Gastroesophageal sphincter (tissue), 4 donors: ENCODE results near the gene CLEC10A. TPM values are rescaled to one million over a fixed set of nuclear protein-coding genes. Genes with fewer than 3 reads are reported as not detected.
"Not testable (repeated sequence)": the region's sequence is repeated elsewhere in the genome, so short reads cannot be mapped to it uniquely, and the experiment has no call there.

Experiments used
- ATAC-seq: fragments of 150-250 bp; one replicate; pipeline ENCODE4 v1.9.1; 2016; ENCODE audit warnings: mild to moderate bottlenecking, moderate library complexity
- H3K27ac ChIP-seq, 4 donors: fragments of 200-600 bp; sonication (generic) in 3 of 4; 1 replicate in 3 of 4; 2 replicates in 1 of 4; pipeline ENCODE4 v1.5.1; 2016 to 2019
- H3K27me3 ChIP-seq: fragments of 200-600 bp; sonication (generic); one replicate; pipeline ENCODE4 v1.5.1; 2019
- H3K36me3 ChIP-seq, 2 donors: fragments of 200-600 bp; sonication (generic); one replicate each; pipeline ENCODE4 v1.5.1; 2019; ENCODE audit warnings: control low read depth in 1 of 2
- H3K4me1 ChIP-seq, 3 donors: fragments of 200-600 bp; sonication (generic); 1 replicate in 2 of 3; 2 replicates in 1 of 3; pipeline ENCODE4 v1.5.1; 2016 to 2019; ENCODE audit warnings: control low read depth in 2 of 3
- H3K4me3 ChIP-seq, 2 donors: fragments of 200-600 bp; sonication (generic); one replicate each; pipeline ENCODE4 v1.5.1; 2019; ENCODE audit warnings: mild to moderate bottlenecking in 1 of 2, moderate library complexity in 1 of 2
- H3K9me3 ChIP-seq, 3 donors: fragments of 200-600 bp; sonication (generic); one replicate each; pipeline ENCODE4 v1.5.1; 2017 to 2019; ENCODE audit warnings: control low read depth in 2 of 3
- EP300 ChIP-seq: sonication (generic); formaldehyde crosslinking; IDR thresholded peaks from one replicate; pipeline ENCODE4 v1.6.1; 2017; ENCODE audit warnings: antibody characterized with exemption, mild to moderate bottlenecking
- POLR2A ChIP-seq, 2 donors: fragments of 450-650 bp; IDR thresholded peaks; one replicate each; pipeline ENCODE4 v1.6.1; 2017; ENCODE audit warnings: antibody characterized with exemption in 2 of 2, mild to moderate bottlenecking in 2 of 2, moderate library complexity in 1 of 2
- POLR2AphosphoS5 ChIP-seq: sonication (generic); formaldehyde crosslinking; IDR thresholded peaks from one replicate; pipeline ENCODE4 v1.6.1; 2017; ENCODE audit warnings: antibody characterized with exemption
- WGBS, 2 donors: methylation state at CpG; one replicate each; pipeline ENCODE4 v1.1.5; 2018; ENCODE audit warnings: low coverage in 1 of 2; 5-methylcytosine and 5-hydroxymethylcytosine counted together
- total RNA-seq, 4 donors: library from RNA; depleted of rRNA; stranded (reverse); fragments of >200 nt; gene quantifications; one replicate each; pipeline ENCODE4 v1.1.0, GENCODE V29; 2016
- TF ChIP-seq, protein P1 (sequence below), 4 experiments: fragments of 200-600 bp in 2 of 4; fragments of 450-650 bp in 2 of 4; sonication (generic) in 1 of 4; IDR thresholded peaks; one replicate each; pipeline ENCODE4 v1.5.1; 2017 to 2019; ENCODE audit warnings: antibody characterized with exemption in 4 of 4, mild to moderate bottlenecking in 2 of 4, moderate library complexity in 2 of 4

CLEC10A gene
- total RNA-seq, 4 donors from 2014 or later = 3.8 to 25.6 (median 11.3) TPM

DNA sequence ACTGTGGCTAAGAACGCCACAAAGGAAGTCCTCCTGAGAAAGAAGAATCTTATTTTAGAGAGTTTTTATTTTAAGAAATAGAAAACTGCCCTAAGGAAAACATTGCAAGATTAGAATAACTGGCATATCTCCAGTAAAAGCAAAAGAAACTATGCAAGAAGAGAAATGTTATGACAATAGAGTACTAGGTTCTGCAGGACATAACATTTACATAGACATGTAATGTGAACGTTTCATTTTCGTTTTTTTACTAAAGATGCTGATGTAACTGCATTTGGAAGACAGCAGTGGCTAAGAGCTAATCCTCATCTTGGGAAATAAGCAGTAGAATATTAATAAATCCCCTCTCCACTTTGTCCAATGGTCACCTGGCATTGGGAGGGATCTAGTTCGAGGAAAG lies 42.3 kb upstream of the CLEC10A start:
- Histone ChIP-seq H3K36me3 (no peaks in the 10 kb centered on the region), H3K4me1 (peaks cover 0 to 9% (median 0%) of the 10 kb centered on the region in 3 donors), H3K4me3 (no peak overlapping the region), H3K27ac (no peak overlapping the region), H3K9me3 (peaks cover 0 to 3% (median 0%) of the 10 kb centered on the region in 3 donors), H3K27me3 (peaks cover 52% of the 10 kb centered on the region)
- ATAC-seq = no peak
- no peak for TF ChIP-seq EP300
- no peak for TF ChIP-seq POLR2A (IDR thresholded peaks at IDR 0.05)
- TF ChIP-seq POLR2AphosphoS5 = no peak
- TF ChIP-seq, protein P1, sequence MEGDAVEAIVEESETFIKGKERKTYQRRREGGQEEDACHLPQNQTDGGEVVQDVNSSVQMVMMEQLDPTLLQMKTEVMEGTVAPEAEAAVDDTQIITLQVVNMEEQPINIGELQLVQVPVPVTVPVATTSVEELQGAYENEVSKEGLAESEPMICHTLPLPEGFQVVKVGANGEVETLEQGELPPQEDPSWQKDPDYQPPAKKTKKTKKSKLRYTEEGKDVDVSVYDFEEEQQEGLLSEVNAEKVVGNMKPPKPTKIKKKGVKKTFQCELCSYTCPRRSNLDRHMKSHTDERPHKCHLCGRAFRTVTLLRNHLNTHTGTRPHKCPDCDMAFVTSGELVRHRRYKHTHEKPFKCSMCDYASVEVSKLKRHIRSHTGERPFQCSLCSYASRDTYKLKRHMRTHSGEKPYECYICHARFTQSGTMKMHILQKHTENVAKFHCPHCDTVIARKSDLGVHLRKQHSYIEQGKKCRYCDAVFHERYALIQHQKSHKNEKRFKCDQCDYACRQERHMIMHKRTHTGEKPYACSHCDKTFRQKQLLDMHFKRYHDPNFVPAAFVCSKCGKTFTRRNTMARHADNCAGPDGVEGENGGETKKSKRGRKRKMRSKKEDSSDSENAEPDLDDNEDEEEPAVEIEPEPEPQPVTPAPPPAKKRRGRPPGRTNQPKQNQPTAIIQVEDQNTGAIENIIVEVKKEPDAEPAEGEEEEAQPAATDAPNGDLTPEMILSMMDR (IDR thresholded peaks at IDR 0.05) = no peak
- WGBS, 2 donors = 8 to 18% methylated on average over 4 of the region's 4 CpGs

DNA sequence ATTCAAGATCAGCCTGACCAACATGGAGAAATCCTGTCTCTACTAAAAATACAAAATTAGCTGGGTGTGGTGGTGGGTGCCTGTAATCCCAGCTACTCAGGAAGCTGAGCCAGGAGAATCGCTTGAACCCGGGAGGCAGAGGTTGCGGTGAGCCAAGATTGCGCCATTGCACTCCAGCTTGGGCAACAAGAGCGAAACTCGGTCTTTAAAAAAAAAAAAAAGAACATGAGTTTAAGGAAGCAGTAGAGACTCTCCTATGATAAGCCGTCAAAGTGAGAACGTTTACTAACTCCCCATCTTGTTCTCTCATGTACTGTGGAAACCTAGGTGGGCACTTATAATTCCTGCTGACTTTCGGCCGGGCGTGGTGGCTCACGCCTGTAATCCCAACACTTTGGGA lies 40.6 kb upstream of the CLEC10A start:
- H3K4me3 ChIP-seq, H3K4me1 ChIP-seq, H3K36me3 ChIP-seq, H3K9me3 ChIP-seq: not testable (repeated sequence)
- Histone ChIP-seq H3K27me3 (peaks cover 52% of the 10 kb centered on the region), H3K27ac (peak overlapping the region in 3 of 4 donors; percentile 24 to 35 (median 31))
- 76 to 80% methylated on average over 8 to 9 of the region's 12 CpGs for WGBS, 2 donors
- ATAC-seq = peak; percentile 13

DNA sequence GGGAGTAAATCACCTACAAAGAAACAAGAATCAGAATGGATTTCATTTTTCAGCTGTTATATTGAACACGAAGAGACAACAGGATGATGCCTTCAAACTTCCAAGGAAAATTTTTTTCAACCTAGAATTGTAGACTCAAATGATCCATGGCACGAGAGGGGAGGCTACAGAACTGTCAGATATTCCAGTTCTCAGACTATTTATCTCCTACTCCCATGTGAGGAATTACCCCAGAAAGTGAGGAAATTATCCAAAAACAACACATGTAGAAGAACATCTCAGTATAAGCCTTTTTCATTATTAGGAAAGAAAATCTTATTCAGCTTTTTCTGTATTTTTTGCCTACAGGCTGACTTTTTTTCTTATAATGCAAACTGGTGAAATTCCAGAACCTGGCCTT lies 40.1 kb upstream of the CLEC10A start:
- TF ChIP-seq EP300 (no peak), POLR2A (IDR thresholded peaks at IDR 0.05) (no peak), POLR2AphosphoS5 (no peak)
- Histone ChIP-seq H3K36me3 (no peaks in the 10 kb centered on the region), H3K27me3 (peaks cover 52% of the 10 kb centered on the region), H3K9me3 (peaks cover 0 to 7% (median 0%) of the 10 kb centered on the region in 3 donors), H3K4me3 (no peak overlapping the region), H3K4me1 (peaks cover 0 to 9% (median 0%) of the 10 kb centered on the region in 3 donors), H3K27ac (peak overlapping the region in 1 of 4 donors; percentile 31)
- WGBS, 2 donors = 43 to 61% methylated on average over 2 of the region's 2 CpGs
- no peak for ATAC-seq

DNA sequence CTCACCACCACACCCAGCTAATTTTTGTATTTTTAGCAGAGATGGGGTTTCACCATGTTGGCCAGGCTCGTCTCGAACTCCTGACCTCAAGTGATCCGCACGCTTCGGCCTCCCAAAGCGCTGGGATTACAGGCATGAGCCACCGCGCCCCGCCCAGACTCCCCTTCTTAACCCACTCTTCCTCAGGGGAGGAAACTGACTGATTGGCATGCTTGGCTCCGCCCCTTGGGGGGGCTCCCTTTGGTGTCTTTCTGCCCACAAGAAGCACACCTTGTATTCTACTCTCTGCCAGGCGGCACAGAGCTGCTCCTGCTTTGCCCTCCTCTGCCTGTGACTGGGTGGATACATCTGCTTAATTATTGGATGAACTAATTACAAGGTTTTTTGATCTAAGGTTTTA lies 39.3 kb upstream of the CLEC10A start:
- Histone ChIP-seq H3K27me3 (peaks cover 52% of the 10 kb centered on the region), H3K9me3 (peaks cover 0 to 7% (median 0%) of the 10 kb centered on the region in 3 donors), H3K36me3 (no peaks in the 10 kb centered on the region), H3K27ac (no peak overlapping the region), H3K4me3 (no peak overlapping the region), H3K4me1 (peaks cover 0 to 9% (median 0%) of the 10 kb centered on the region in 3 donors)
- ATAC-seq = no peak
- WGBS, 2 donors = 42% methylated on average over 9 of the region's 11 CpGs; no CpG with 5 or more reads in 1 of the 2 donors
- no peak for TF ChIP-seq POLR2A (IDR thresholded peaks at IDR 0.05)
- TF ChIP-seq EP300 = no peak
- TF ChIP-seq, protein P1 (IDR thresholded peaks at IDR 0.05) = no peak
- no peak for TF ChIP-seq POLR2AphosphoS5

DNA sequence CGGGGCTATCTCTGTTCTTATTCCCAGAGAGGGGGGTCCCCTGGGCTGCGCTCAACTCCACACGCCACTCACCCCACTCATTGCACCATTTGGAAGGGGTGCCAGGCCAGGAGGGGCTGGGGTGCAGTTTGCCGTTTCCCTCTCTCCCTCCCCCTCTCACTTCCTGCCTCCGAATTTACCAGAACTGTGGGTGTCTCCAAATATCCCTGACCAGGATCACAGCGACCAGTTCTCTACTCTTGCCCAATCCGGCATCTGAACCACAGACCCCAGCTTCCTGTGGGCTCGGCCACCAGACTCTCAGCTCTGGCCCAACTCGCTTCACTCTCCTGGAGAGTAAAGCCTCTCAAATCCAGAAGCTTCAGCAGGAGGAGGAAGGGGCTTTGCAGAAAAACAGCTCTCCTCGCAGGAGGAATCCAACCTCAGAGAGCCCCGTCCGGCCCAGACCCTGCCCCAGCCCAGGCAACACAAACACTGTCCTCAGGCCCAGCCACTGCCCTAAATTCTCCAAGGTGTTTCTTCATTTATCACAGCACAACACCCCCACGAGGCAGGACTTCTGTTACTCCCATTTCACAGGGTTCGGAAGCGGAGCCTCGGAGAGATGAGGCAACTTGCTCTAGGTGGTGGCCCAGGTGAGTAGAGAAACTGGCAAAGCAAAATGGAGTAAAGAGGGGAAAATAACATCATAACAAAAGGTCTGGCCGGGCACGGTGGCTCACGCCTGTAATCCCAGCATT lies 35.0 kb upstream of the CLEC10A start:
- Histone ChIP-seq H3K4me3 (no peak overlapping the region), H3K27ac (peak overlapping the region in 1 of 4 donors; percentile 23), H3K36me3 (no peaks in the 10 kb centered on the region), H3K4me1 (no peaks in the 10 kb centered on the region), H3K27me3 (peaks cover 67% of the 10 kb centered on the region), H3K9me3 (peaks cover 0 to 7% (median 0%) of the 10 kb centered on the region in 3 donors)
- ATAC-seq = peak; percentile 62
- WGBS, 2 donors = 61 to 68% methylated on average over 5 to 7 of the region's 19 CpGs
- TF ChIP-seq POLR2AphosphoS5 = no peak
- TF ChIP-seq EP300 = no peak
- no peak for TF ChIP-seq POLR2A (IDR thresholded peaks at IDR 0.05)
- TF ChIP-seq, protein P1 (IDR thresholded peaks at IDR 0.05) = no peak
